HepG2 (cell line): ENCODE data around the gene FBLIM1. TPM values are rescaled to one million over a fixed set of nuclear protein-coding genes. Genes with fewer than 3 reads are reported as not detected.

Source experiments
- ARNTL ChIP-seq: sonication (generic); formaldehyde crosslinking; IDR thresholded peaks from 2 replicates; pipeline ENCODE4 v1.4.0; 2020; ENCODE audit warnings: mild to moderate bottlenecking, missing genetic modification reagents
- EZH2 ChIP-seq: conservative IDR thresholded peaks from 2 replicates; pipeline ENCODE4 v1.6.1; 2012; ENCODE audit warnings: mild to moderate bottlenecking, low read depth, low read length, moderate library complexity
- KAT8 ChIP-seq: IDR thresholded peaks from 2 replicates; pipeline ENCODE4 v1.6.1; 2016; ENCODE audit warnings: missing genetic modification reagents, missing compliant biosample characterization
- MYC ChIP-seq: sonication (generic); formaldehyde crosslinking; IDR thresholded peaks from 2 replicates; pipeline ENCODE4 v1.9.0; 2021; ENCODE audit warnings: missing genetic modification reagents, borderline replicate concordance
- NAIF1 ChIP-seq: sonication (generic); formaldehyde crosslinking; IDR thresholded peaks from 2 replicates; pipeline ENCODE4 v1.5.0; 2020; ENCODE audit warnings: mild to moderate bottlenecking, missing genetic modification reagents, borderline replicate concordance
- SALL2 ChIP-seq: sonication (generic); formaldehyde crosslinking; IDR thresholded peaks from 2 replicates; pipeline ENCODE4 v1.8.1; 2023; ENCODE audit warnings: mild to moderate bottlenecking, missing genetic modification reagents, inconsistent platforms
- TBL1XR1 ChIP-seq: fragments of 150-350 bp; IDR thresholded peaks from 2 replicates; pipeline ENCODE4 v1.6.1; 2014; ENCODE audit warnings: borderline replicate concordance, low read length; ENCODE audit not compliant: partially characterized antibody
- YY1 ChIP-seq: IDR thresholded peaks from 2 replicates; pipeline ENCODE4 v1.6.1; 2011; ENCODE audit warnings: low read length, low read depth, moderate library complexity, mild to moderate bottlenecking; ENCODE audit not compliant: insufficient read depth, insufficient replicate concordance
- ZNF33A ChIP-seq: sonication (generic); formaldehyde crosslinking; IDR thresholded peaks from 2 replicates; pipeline ENCODE4 v1.5.1; 2020; ENCODE audit warnings: missing genetic modification reagents, mild to moderate bottlenecking, moderate library complexity, borderline replicate concordance
- ZNF550 ChIP-seq: sonication (generic); formaldehyde crosslinking; IDR thresholded peaks from 2 replicates; pipeline ENCODE4 v1.4.0; 2020; ENCODE audit warnings: mild to moderate bottlenecking, missing genetic modification reagents, borderline replicate concordance
- ZNF572 ChIP-seq: sonication (generic); formaldehyde crosslinking; IDR thresholded peaks from 2 replicates; pipeline ENCODE4 v1.5.1; 2020; ENCODE audit warnings: mild to moderate bottlenecking, missing genetic modification reagents
- ZNF616 ChIP-seq: sonication (generic); formaldehyde crosslinking; IDR thresholded peaks from 2 replicates; pipeline ENCODE4 v1.5.0; 2020; ENCODE audit warnings: low read depth, mild to moderate bottlenecking, missing genetic modification reagents
- polyA plus RNA-seq, 8 experiments: library from polyadenylated mRNA; depleted of rRNA in 3 of 8; stranded (reverse) in 7 of 8; unstranded in 1 of 8; fragments of >200 nt; fragmentation: Illumina TruSeq in 4 of 8; extraction: Trizol in 4 of 8; gene quantifications; 2 replicates each; pipeline versions ENCODE4 v1.2.1 to v1.2.3, GENCODE V29; 2011 to 2016; ENCODE audit warnings: low read depth in 4 of 8, missing spikeins in 1 of 8, mixed read lengths in 1 of 8; ENCODE audit not compliant: insufficient read depth in 1 of 8
- total RNA-seq, 5 experiments: library from RNA; depleted of rRNA; stranded (reverse); fragments of >200 nt; fragmentation: Illumina TruSeq; extraction: Trizol; gene quantifications; 2 replicates each; pipeline ENCODE4 v1.2.3, GENCODE V29; 2016; ENCODE audit warnings: low read depth in 1 of 5
- TF ChIP-seq, protein P1 (sequence below): sonication (generic); formaldehyde crosslinking; IDR thresholded peaks from 2 replicates; pipeline ENCODE4 v1.4.0; 2020; ENCODE audit warnings: missing genetic modification reagents
- TF ChIP-seq, protein P2 (sequence below): sonication (generic); formaldehyde crosslinking; IDR thresholded peaks from 2 replicates; pipeline ENCODE4 v1.5.0; 2020; ENCODE audit warnings: mild to moderate bottlenecking, low read depth, missing genetic modification reagents, borderline replicate concordance
- TF ChIP-seq, protein P3 (sequence below): IDR thresholded peaks from 2 replicates; pipeline ENCODE4 v1.6.1; 2016; ENCODE audit warnings: mild to moderate bottlenecking, missing biosample characterization, missing genetic modification reagents
- TF ChIP-seq, protein P4 (sequence below): IDR thresholded peaks from 2 replicates; pipeline ENCODE4 v1.6.1; 2016
- TF ChIP-seq, protein P5 (sequence below): sonication (generic); formaldehyde crosslinking; IDR thresholded peaks from 2 replicates; pipeline ENCODE4 v1.4.0; 2020; ENCODE audit warnings: missing genetic modification reagents
- TF ChIP-seq, protein P6 (sequence below): sonication (generic); formaldehyde crosslinking; IDR thresholded peaks from 2 replicates; pipeline ENCODE4 v1.8.1; 2023; ENCODE audit warnings: mild to moderate bottlenecking, inconsistent platforms, moderate library complexity, missing genetic modification reagents, borderline replicate concordance
- TF ChIP-seq, protein P7 (sequence below), 2 experiments: fragments of 450-650 bp in 1 of 2; sonication (generic) in 1 of 2; formaldehyde crosslinking; IDR thresholded peaks; 2 replicates each; pipeline versions ENCODE4 v1.5.0 to v1.8.0; 2020 to 2022; ENCODE audit warnings: mild to moderate bottlenecking in 1 of 2, missing genetic modification reagents in 1 of 2

Gene FBLIM1
- total and polyA plus RNA-seq, 2 of the 13 experiments (the other 11 are each of a cell fraction or from before 2014, with no cell fraction given) = 10.6 to 23.0 TPM

DNA sequence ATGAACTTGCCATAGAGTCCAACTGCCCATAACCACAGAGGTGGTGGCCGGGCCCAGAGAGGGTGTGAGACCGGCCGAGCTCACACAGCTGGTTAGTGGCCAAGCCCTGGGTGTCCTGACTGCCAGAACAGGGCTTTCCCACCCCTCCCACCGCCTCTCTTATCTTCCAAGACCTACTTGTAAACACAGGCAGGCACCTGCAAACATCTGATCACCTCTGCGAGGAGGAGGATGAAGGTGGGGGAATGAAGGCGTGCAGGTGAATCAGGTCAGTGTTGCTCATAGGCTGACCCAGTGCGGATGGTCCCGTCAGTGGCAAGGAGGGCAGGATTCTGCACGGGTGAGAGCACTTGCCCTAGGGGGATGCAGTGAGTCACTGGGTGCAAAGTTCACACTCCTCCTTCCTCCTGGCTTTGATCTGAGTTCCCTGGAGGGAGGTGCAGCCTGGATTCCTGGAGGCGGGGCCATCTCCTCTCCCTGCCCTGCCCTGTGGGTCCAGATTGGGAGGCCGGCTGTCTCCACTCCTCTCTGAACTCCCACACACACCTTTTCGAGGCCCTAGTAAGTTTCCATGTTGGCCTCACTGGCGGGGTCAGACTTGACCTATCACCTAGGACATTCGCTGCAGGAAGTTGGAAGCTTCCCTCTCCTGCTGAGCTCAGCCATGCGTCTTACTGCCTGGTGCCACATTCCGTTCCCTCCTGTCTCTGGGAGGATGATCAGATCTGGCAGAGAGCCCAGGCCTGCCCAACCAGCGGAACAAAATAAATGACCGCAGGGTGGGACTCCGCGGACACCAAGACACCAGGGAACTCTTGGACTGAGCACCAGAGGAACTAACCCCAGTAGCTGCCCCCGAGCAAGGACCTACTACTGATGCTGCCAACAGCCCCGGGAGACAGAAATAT lies 41.6 kb downstream of the FBLIM1 start (continued):
- TF ChIP-seq, protein P1, sequence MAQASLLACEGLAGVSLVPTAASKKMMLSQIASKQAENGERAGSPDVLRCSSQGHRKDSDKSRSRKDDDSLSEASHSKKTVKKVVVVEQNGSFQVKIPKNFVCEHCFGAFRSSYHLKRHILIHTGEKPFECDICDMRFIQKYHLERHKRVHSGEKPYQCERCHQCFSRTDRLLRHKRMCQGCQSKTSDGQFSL (CRISPR knock-in tag) = no peak
- TF ChIP-seq YY1 = peak; percentile 61
- 0 out of 2 replicates have a peak, but pooled peaks have one; percentile 19 for TF ChIP-seq ZNF572 (CRISPR knock-in tag)
- TF ChIP-seq, protein P2, sequence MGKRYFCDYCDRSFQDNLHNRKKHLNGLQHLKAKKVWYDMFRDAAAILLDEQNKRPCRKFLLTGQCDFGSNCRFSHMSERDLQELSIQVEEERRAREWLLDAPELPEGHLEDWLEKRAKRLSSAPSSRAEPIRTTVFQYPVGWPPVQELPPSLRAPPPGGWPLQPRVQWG (CRISPR knock-in tag) = no peak
- TF ChIP-seq KAT8 (CRISPR knock-in tag) = peak; percentile 43; the same call in 1 of the 2 replicates
- TF ChIP-seq, protein P3, sequence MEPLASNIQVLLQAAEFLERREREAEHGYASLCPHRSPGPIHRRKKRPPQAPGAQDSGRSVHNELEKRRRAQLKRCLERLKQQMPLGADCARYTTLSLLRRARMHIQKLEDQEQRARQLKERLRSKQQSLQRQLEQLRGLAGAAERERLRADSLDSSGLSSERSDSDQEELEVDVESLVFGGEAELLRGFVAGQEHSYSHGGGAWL (CRISPR knock-in tag) = no peak
- peak; percentile 77 for TF ChIP-seq MYC (CRISPR knock-in tag)
- TF ChIP-seq, protein P4, sequence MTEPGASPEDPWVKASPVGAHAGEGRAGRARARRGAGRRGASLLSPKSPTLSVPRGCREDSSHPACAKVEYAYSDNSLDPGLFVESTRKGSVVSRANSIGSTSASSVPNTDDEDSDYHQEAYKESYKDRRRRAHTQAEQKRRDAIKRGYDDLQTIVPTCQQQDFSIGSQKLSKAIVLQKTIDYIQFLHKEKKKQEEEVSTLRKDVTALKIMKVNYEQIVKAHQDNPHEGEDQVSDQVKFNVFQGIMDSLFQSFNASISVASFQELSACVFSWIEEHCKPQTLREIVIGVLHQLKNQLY (CRISPR knock-in tag) = peak; percentile 74
- TF ChIP-seq ARNTL (CRISPR knock-in tag) = peak; percentile 89
- TF ChIP-seq, protein P5, sequence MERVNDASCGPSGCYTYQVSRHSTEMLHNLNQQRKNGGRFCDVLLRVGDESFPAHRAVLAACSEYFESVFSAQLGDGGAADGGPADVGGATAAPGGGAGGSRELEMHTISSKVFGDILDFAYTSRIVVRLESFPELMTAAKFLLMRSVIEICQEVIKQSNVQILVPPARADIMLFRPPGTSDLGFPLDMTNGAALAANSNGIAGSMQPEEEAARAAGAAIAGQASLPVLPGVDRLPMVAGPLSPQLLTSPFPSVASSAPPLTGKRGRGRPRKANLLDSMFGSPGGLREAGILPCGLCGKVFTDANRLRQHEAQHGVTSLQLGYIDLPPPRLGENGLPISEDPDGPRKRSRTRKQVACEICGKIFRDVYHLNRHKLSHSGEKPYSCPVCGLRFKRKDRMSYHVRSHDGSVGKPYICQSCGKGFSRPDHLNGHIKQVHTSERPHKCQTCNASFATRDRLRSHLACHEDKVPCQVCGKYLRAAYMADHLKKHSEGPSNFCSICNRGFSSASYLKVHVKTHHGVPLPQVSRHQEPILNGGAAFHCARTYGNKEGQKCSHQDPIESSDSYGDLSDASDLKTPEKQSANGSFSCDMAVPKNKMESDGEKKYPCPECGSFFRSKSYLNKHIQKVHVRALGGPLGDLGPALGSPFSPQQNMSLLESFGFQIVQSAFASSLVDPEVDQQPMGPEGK (CRISPR knock-in tag) = peak; percentile 73
- TF ChIP-seq SALL2 (CRISPR knock-in tag) = 0 out of 2 replicates have a peak, but pooled peaks have one; percentile 15
- TF ChIP-seq, protein P6, sequence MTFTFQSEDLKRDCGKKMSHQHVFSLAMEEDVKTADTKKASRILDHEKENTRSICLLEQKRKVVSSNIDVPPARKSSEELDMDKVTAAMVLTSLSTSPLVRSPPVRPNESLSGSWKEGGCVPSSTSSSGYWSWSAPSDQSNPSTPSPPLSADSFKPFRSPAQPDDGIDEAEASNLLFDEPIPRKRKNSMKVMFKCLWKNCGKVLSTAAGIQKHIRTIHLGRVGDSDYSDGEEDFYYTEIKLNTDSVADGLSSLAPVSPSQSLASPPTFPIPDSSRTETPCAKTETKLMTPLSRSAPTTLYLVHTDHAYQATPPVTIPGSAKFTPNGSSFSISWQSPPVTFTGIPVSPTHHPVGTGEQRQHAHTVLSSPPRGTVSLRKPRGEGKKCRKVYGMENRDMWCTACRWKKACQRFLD (CRISPR knock-in tag) = peak; percentile 28; the same call in 1 of the 2 replicates
- no peak for TF ChIP-seq ZNF33A (CRISPR knock-in tag)
- TF ChIP-seq, protein P7, sequence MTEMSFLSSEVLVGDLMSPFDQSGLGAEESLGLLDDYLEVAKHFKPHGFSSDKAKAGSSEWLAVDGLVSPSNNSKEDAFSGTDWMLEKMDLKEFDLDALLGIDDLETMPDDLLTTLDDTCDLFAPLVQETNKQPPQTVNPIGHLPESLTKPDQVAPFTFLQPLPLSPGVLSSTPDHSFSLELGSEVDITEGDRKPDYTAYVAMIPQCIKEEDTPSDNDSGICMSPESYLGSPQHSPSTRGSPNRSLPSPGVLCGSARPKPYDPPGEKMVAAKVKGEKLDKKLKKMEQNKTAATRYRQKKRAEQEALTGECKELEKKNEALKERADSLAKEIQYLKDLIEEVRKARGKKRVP (CRISPR knock-in tag; IDR thresholded peaks at IDR 0.05) = no peak
- no peak for TF ChIP-seq ZNF550 (CRISPR knock-in tag)
- peak; percentile 60; the same call in 1 of the 2 replicates for TF ChIP-seq NAIF1 (CRISPR knock-in tag)
- peak; percentile 33 for TF ChIP-seq TBL1XR1
- TF ChIP-seq ZNF616 (CRISPR knock-in tag) = peak; percentile 56; the same call in 1 of the 2 replicates
- TF ChIP-seq EZH2 = no peak
